Measurements from ENCODE around the gene RABGAP1.

Gene RABGAP1

DNA sequence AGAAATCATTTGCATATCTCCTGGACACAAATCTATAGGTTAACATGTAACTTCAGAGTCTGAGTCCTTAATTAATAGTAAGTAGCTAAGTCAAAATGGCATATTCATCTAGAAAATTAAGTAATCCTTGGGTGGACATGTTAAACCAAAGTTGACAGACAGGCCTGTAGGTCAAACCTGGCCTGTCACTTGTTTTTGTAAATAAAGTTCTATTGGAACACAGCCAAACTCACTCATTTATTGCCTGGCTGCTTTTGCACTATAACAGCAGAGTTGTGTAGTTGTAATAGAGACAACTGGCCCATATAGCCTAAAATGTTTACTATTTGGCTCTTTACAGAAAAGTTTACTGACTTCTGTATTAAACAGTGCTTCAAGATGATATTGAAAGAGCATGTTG is 68.1 kb downstream of the RABGAP1 start:
- Histone ChIP-seq H4K20me1 (ENCODE audit: insufficient read depth, low read length) (no peaks in the 10 kb centered on the region), H3K4me2 (ENCODE audit: low read depth, low read length) (no peak overlapping the region), H3K9ac (ENCODE audit: low read length) (no peak overlapping the region), H3K4me1 (ENCODE audit: low read length) (no peaks in the 10 kb centered on the region), H3K36me3 (replicated peaks; ENCODE audit: insufficient read depth, low read length) (no peaks in the 10 kb centered on the region; the same call in 1 of the 2 replicates), H3K9me2 (replicated peaks; ENCODE audit: insufficient read depth, low read length) (no peaks in the 10 kb centered on the region), H3K27ac (ENCODE audit: low read length) (no peak overlapping the region), H3K4me3 (ENCODE audit: low read length) (no peak overlapping the region), H3F3A (ENCODE audit: insufficient read depth, low read length) (no peaks in the 10 kb centered on the region), H3K27me3 (replicated peaks; ENCODE audit: insufficient read depth, low read length) (no peaks in the 10 kb centered on the region), H3K79me2 (ENCODE audit: low read length) (no peaks in the 10 kb centered on the region), H3K9me3 (replicated peaks; ENCODE audit: insufficient read depth, low read length) (no peaks in the 10 kb centered on the region), H2AFZ (ENCODE audit: low read length) (no peak overlapping the region)
- no peak for DNase-seq
- no peak for TF ChIP-seq EZH2phosphoT487 (IDR thresholded peaks at IDR 0.05; ENCODE audit: low read length)
- TF ChIP-seq, protein P1, sequence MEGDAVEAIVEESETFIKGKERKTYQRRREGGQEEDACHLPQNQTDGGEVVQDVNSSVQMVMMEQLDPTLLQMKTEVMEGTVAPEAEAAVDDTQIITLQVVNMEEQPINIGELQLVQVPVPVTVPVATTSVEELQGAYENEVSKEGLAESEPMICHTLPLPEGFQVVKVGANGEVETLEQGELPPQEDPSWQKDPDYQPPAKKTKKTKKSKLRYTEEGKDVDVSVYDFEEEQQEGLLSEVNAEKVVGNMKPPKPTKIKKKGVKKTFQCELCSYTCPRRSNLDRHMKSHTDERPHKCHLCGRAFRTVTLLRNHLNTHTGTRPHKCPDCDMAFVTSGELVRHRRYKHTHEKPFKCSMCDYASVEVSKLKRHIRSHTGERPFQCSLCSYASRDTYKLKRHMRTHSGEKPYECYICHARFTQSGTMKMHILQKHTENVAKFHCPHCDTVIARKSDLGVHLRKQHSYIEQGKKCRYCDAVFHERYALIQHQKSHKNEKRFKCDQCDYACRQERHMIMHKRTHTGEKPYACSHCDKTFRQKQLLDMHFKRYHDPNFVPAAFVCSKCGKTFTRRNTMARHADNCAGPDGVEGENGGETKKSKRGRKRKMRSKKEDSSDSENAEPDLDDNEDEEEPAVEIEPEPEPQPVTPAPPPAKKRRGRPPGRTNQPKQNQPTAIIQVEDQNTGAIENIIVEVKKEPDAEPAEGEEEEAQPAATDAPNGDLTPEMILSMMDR (IDR thresholded peaks at IDR 0.05; ENCODE audit: low read length): no peak
- no peak for TF ChIP-seq EZH2 (optimal IDR thresholded peaks at IDR 0.05; ENCODE audit: low read depth, low read length)

DNA sequence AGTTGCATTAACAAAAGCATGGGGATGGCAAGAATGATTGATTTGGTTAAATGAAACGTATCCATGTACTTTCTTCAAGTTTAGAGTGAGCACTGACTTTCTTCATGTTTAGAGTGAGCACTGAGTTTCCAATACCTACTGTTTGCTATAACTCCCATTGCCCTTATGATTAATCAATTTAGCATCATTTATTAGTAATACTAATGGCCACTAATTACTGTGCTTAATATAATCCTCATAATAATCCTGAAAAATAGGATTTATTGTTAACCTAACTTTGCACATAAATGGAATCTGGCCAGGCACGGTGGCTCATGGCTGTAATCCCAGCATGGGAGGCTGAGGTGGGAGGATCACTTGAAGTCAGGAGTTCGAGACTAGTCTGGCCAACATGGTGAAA is 70.6 kb downstream of the RABGAP1 start:
- Histone ChIP-seq H3K4me3 (ENCODE audit: low read length) (no peak overlapping the region), H3K9me3 (replicated peaks; ENCODE audit: insufficient read depth, low read length) (no peaks in the 10 kb centered on the region), H3K9ac (ENCODE audit: low read length) (no peak overlapping the region), H3F3A (ENCODE audit: insufficient read depth, low read length) (no peaks in the 10 kb centered on the region), H3K4me1 (ENCODE audit: low read length) (no peaks in the 10 kb centered on the region), H3K36me3 (replicated peaks; ENCODE audit: insufficient read depth, low read length) (no peaks in the 10 kb centered on the region; the same call in 1 of the 2 replicates), H3K9me2 (replicated peaks; ENCODE audit: insufficient read depth, low read length) (no peaks in the 10 kb centered on the region), H2AFZ (ENCODE audit: low read length) (no peak overlapping the region), H3K27me3 (replicated peaks; ENCODE audit: insufficient read depth, low read length) (no peaks in the 10 kb centered on the region), H4K20me1 (ENCODE audit: insufficient read depth, low read length) (no peaks in the 10 kb centered on the region), H3K4me2 (ENCODE audit: low read depth, low read length) (no peak overlapping the region), H3K79me2 (ENCODE audit: low read length) (no peaks in the 10 kb centered on the region), H3K27ac (ENCODE audit: low read length) (no peak overlapping the region)
- no peak for TF ChIP-seq EZH2 (optimal IDR thresholded peaks at IDR 0.05; ENCODE audit: low read depth, low read length)
- TF ChIP-seq, protein P1 (IDR thresholded peaks at IDR 0.05; ENCODE audit: low read length): no peak
- no peak for DNase-seq

DNA sequence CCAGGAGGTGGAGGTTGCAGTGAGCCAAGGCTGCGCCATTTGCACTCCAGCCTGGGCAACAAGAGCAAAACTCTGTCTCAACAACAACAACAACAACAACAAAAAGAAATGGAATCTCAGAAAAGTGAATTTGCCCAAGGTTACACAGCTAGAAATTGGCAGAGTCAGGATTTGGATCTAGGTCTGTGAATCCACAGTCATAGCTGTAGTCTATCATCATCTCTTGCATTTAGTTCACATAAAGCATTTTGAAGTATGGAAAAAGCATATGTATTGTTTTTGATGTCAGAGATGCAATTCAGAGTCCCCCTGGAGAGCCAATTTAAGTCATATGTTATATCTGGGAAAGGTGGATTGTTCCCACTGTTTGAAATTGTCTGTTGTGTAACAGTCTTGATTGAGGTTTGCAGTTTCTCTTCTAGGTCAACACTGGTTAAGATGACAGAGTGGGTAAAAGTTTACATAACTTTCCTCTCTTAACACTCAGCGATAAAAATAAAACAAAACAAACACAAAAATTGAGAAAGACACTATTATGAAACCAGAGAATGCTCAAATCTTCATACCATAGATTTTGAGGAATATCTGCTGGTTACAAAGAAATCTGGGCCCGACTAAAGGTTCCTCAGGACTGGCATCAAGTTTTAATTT is 71.2 kb downstream of the RABGAP1 start:
- H3K27me3 ChIP-seq (replicated peaks; ENCODE audit: insufficient read depth, low read length): no peaks in the 10 kb centered on the region
- no peaks in the 10 kb centered on the region for H3K9me2 ChIP-seq (replicated peaks; ENCODE audit: insufficient read depth, low read length)
- H3K27ac ChIP-seq (ENCODE audit: low read length): no peak overlapping the region
- no peaks in the 10 kb centered on the region for H3F3A ChIP-seq (ENCODE audit: insufficient read depth, low read length)
- no peaks in the 10 kb centered on the region for H3K9me3 ChIP-seq (replicated peaks; ENCODE audit: insufficient read depth, low read length)
- H3K4me1 ChIP-seq (ENCODE audit: low read length): no peaks in the 10 kb centered on the region
- H3K4me3 ChIP-seq (ENCODE audit: low read length): no peak overlapping the region
- no peaks in the 10 kb centered on the region for H4K20me1 ChIP-seq (ENCODE audit: insufficient read depth, low read length)
- H3K4me2 ChIP-seq (ENCODE audit: low read depth, low read length): no peak overlapping the region
- H3K79me2 ChIP-seq (ENCODE audit: low read length): no peaks in the 10 kb centered on the region
- H3K36me3 ChIP-seq (replicated peaks; ENCODE audit: insufficient read depth, low read length): no peaks in the 10 kb centered on the region; the same call in 1 of the 2 replicates
- TF ChIP-seq, protein P1 (IDR thresholded peaks at IDR 0.05; ENCODE audit: low read length): no peak
- no peak for TF ChIP-seq EZH2 (optimal IDR thresholded peaks at IDR 0.05; ENCODE audit: low read depth, low read length)
- no peak for TF ChIP-seq EZH2phosphoT487 (IDR thresholded peaks at IDR 0.05; ENCODE audit: low read length)
- H2AFZ ChIP-seq (ENCODE audit: low read length): no peak overlapping the region
- H3K9ac ChIP-seq (ENCODE audit: low read length): no peak overlapping the region
- DNase-seq: no peak
